Mucosa of descending colon (tissue), 3 donors: ENCODE data around the gene TSPAN7. TPM values are rescaled to one million over a fixed set of nuclear protein-coding genes. Genes with fewer than 3 reads are reported as not detected.

Experiments
- ATAC-seq: fragments of 200-7000 bp; cut with Tn5 transposase; one replicate; pipeline ENCODE4 v1.9.1; 2020; ENCODE audit warnings: mild to moderate bottlenecking, moderate library complexity
- DNase-seq, 3 donors: peaks; one replicate each; pipeline ENCODE4 v3.0.0-alpha.2; 2020
- H3K36me3 ChIP-seq: fragments of 200-600 bp; one replicate; pipeline ENCODE4 v1.8.0; 2021; ENCODE audit warnings: low read depth, mild to moderate bottlenecking
- H3K4me1 ChIP-seq: fragments of 200-600 bp; one replicate; pipeline ENCODE4 v1.8.0; 2021; ENCODE audit warnings: low read depth, mild to moderate bottlenecking
- H3K4me3 ChIP-seq: fragments of 200-600 bp; one replicate; pipeline ENCODE4 v1.8.0; 2021; ENCODE audit warnings: mild to moderate bottlenecking
- H3K9me3 ChIP-seq: fragments of 200-600 bp; one replicate; pipeline ENCODE4 v1.8.0; 2021; ENCODE audit warnings: mild to moderate bottlenecking
- intact Hi-C, 2 donors: fragments of 100-400 bp; cut with DNase I in 1 of 2; cut with micrococcal nuclease in 1 of 2; formaldehyde crosslinking; loops; one replicate each; pipeline versions ENCODE4 v1.11.0 to v1.11.1; 2022; cut with DNase I, micrococcal nuclease
- total RNA-seq, 3 donors: library from RNA; stranded (reverse); fragmentation: NEBNext Ultra II Directional in 2 of 3; extraction: Animal tissue kit (Norgen Biotek cat#: 25700) in 2 of 3; gene quantifications; one replicate each; pipeline versions ENCODE4 v1.2.1 to v1.2.4, GENCODE V29; 2021 to 2023
- TF ChIP-seq, protein P1 (sequence below): fragments of 200-600 bp; IDR thresholded peaks from one replicate; pipeline ENCODE4 v1.8.0; 2022; ENCODE audit warnings: antibody characterized with exemption, mild to moderate bottlenecking
- donor health status: DM: no; HTN: no; CAD: no; lungs with moderate emphysema.
- donor health status: DM: no; HTN: no; CAD: no.
- donor health status: DM: no; HTN: yes; CAD: no.

TSPAN7 gene
- total RNA-seq, 3 donors from 2014 or later, result 61.4 to 138 (median 104) TPM

DNA sequence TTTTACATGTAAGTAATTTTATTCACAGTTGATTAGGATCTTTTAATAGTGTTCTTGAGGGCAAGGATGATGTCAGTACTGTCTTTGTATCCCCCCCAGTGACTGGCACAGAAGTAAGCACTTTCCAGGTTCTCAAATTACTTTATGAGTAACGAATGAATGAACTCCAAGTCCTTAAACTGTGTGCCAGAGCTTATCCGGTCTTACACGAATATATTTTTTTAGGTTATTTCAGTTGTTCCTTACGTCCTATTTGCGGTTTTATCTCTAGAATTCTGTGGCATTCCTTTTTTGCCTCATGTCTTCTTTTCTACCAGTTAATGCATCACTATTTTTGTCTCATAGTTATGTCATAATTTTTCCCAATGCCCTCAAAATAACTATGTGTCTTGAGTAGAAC, 133.1 kb downstream of the TSPAN7 start:
- ATAC-seq (no peak), DNase-seq (no peak)
- no peaks in the 10 kb centered on the region for H3K9me3 ChIP-seq
- TF ChIP-seq, protein P1, sequence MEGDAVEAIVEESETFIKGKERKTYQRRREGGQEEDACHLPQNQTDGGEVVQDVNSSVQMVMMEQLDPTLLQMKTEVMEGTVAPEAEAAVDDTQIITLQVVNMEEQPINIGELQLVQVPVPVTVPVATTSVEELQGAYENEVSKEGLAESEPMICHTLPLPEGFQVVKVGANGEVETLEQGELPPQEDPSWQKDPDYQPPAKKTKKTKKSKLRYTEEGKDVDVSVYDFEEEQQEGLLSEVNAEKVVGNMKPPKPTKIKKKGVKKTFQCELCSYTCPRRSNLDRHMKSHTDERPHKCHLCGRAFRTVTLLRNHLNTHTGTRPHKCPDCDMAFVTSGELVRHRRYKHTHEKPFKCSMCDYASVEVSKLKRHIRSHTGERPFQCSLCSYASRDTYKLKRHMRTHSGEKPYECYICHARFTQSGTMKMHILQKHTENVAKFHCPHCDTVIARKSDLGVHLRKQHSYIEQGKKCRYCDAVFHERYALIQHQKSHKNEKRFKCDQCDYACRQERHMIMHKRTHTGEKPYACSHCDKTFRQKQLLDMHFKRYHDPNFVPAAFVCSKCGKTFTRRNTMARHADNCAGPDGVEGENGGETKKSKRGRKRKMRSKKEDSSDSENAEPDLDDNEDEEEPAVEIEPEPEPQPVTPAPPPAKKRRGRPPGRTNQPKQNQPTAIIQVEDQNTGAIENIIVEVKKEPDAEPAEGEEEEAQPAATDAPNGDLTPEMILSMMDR, result no peak
- no peak overlapping the region for H3K4me3 ChIP-seq
- no peaks in the 10 kb centered on the region for H3K36me3 ChIP-seq
- intact Hi-C loops, result no loop called here
- H3K4me1 ChIP-seq, result no peaks in the 10 kb centered on the region

DNA sequence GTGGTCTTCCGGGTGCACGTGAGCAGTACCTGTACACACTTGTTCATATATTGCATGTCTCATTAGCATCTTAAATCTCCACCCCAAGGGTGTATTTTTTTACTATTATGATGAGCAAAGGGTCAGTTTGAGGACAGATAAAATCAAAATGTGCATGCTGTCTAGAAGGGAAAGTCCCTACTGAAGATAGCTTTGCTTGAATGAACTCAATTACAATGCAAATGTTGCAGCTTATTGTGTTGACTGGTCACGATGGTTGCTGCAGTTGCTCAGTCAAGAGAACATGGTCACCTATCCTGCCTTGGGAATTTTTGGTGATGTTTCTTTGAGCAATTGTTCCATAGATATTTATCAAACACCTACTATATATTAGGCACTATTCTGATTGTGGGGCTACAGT, 136.1 kb downstream of the TSPAN7 start:
- no peaks in the 10 kb centered on the region for H3K4me1 ChIP-seq
- no peaks in the 10 kb centered on the region for H3K36me3 ChIP-seq
- intact Hi-C loops, result no loop called here
- no peaks in the 10 kb centered on the region for H3K9me3 ChIP-seq
- H3K4me3 ChIP-seq, result no peak overlapping the region
- DNase-seq (no peak), ATAC-seq (no peak)
- TF ChIP-seq, protein P1, result no peak

DNA sequence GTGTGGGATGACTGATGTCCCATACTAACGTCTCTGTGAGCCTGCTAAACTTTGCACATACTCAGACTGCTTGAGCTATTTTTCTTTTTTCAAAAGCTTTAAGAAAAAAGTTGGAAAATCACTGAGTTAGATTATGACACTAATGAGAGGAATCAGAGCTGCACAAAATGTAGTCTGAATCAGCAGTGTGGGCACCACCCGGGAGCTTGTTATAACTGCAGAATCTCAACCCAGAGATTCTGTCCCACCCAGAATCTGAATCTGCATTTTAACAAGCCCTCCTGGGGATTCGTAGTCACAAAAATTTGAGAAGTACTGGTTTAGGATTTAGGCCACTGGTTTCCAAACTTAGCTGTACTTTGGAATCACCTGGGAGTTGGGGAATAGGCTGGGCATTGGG, 137.8 kb downstream of the TSPAN7 start:
- ATAC-seq (no peak), DNase-seq (no peak)
- no peaks in the 10 kb centered on the region for H3K4me1 ChIP-seq
- no peaks in the 10 kb centered on the region for H3K9me3 ChIP-seq
- no peaks in the 10 kb centered on the region for H3K36me3 ChIP-seq
- intact Hi-C loops, result no loop called here
- TF ChIP-seq, protein P1, result no peak
- H3K4me3 ChIP-seq, result no peak overlapping the region

DNA sequence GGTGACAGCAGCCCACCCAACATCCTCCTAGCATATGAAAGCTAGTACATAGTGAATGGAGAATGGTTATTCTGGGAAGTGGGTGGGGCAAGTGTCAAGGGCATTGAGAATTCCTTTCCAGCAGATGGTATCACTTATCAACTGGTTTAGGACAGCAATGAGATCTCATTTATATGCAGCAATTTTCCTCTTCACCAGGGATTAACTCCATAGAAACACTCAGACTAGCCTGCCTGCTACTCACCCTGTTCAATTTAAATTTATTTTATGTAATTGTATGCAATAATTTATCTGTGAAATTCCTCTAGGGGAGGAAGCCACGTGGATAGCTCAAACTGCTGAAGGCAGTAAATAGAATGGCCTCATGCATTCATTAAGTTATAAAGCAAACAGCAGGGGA, 138.4 kb downstream of the TSPAN7 start:
- no peak overlapping the region for H3K4me3 ChIP-seq
- TF ChIP-seq, protein P1, result no peak
- no peaks in the 10 kb centered on the region for H3K9me3 ChIP-seq
- no peaks in the 10 kb centered on the region for H3K36me3 ChIP-seq
- intact Hi-C loops, result no loop called here
- no peaks in the 10 kb centered on the region for H3K4me1 ChIP-seq
- DNase-seq, result no peak
- ATAC-seq, result no peak

DNA sequence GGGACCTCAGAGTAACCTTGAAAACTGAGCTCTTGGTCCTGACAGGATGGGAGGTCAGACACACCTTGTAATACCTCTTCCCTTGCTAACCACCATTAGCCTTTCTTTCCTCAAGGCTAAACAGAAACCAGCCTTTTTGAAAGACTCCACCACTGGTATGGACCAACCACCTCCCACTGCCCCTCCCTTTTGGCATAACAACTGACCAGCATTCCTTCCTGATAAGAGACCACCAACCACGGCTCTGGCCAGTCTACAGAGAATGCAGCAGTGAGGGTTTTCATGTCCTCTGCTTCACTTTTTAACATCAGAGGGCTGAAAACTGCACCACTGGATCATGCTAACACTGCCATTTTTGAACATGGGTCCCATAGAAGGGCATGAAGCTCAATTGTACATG, 139.7 kb downstream of the TSPAN7 start:
- Histone ChIP-seq H3K4me3 (no peak overlapping the region), H3K9me3 (no peaks in the 10 kb centered on the region), H3K4me1 (no peaks in the 10 kb centered on the region), H3K36me3 (no peaks in the 10 kb centered on the region)
- ATAC-seq (no peak), DNase-seq (no peak)
- intact Hi-C loops, result no loop called here
- TF ChIP-seq, protein P1, result no peak
